Measurements from ENCODE around the gene TFPT.

TFPT gene

DNA sequence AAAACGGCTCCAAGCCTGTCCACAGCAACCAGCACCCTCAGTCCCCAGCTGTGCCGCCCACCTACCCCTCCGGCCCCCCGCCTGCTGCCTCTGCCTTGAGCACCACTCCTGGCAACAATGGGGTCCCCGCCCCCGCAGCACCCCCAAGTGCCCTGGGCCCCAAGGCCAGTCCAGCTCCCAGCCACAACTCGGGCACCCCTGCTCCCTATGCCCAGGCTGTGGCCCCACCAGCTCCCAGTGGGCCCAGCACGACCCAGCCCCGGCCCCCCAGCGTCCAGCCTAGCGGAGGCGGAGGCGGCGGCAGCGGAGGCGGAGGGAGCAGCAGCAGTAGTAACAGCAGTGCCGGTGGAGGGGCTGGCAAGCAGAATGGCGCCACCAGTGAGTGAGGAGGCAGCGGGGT, 32.7 kb upstream of the TFPT start:
- DNase-seq, result no peak

DNA sequence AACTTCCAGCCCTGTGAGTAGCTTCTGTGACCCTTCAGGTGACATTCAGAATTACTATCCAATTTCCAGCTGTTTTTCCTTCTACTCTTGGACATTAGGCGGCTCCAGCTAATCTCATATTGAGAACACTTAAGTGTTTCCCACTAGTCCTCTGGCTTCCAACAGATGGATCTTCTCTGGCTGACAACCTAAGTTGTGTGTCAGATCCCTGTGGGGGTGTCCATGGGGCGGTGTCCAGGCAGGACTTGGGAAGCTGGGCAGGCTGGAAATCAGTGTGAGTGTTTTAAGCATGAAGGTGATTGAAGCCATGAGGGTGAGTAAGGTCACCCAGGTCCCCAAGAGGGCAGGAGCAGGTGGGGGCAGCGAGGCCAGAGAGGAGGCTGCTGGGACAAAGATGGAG, 32.2 kb upstream of the TFPT start:
- no peak for DNase-seq

DNA sequence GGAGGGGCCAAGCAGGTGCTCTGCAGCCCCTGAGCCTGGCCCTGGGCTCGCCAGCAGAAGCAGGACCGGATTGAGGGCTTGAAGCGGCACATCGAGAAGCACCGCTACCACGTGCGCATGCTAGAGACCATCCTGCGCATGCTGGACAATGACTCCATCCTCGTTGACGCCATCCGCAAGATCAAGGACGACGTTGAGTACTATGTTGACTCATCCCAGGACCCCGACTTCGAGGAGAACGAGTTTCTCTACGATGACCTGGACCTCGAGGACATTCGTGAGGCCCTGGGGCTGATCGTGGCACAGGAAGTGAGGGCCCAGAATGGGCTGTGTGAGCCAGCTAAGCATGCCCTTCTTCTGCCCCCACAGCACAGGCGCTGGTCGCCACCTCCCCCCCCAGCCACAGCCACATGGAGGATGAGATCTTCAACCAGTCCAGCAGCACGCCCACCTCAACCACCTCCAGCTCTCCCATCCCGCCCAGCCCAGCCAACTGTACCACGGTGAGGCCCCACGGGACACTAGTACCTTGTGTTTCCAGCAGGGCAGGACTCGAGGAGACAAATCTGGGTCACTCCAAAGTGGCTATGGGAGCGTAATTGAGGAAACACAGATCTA, 30.2 kb upstream of the TFPT start:
- no peak for DNase-seq

DNA sequence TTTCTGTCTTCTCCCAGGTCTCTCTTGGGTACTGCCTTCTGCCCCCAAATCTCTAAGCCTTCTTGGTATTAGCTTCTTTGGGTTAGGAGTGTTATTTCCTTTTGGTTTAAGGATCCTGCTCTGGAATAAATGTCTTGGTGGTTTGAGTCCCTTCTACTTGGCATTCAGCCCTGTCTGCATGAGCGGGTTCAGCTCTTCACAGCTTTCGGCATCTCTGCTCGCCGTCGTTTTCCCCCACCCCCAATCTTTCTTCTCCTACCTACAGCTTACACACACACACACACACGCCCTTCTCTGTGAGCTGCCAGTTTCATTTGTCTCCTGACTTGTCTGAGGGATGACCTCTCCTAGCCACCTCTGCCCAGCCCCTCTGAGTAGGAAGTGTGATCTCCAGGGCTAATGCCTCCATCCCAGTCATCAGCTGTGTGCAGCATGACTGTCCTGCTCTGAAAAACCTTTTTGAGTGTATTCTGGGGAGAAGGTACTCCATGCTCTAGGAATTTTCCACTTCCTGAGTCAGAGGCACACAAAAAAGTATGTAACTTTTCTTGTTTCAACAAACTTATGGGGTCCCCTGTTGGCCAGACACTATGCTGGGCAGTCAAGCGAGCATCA, 26.8 kb upstream of the TFPT start:
- DNase-seq, result no peak

DNA sequence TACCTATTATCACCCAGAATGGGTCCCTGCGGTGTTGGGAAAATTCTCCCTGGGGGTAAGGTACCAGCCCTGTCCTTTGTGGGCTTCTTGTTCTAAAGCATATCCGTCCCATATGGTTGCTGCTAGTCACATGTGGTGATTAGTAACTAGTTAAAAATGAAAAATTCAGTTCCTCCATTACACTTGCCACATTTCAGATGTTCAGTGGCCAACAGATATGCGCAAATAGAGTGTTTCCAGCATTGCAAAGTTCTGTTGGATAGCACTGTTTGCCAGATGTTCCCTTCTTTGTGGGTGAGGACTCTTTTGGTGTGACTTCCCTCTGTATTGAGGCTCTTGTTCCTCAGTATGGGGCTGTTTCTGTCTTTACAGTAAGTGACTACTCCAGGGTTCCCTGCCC, 25.9 kb upstream of the TFPT start:
- no peak for DNase-seq

DNA sequence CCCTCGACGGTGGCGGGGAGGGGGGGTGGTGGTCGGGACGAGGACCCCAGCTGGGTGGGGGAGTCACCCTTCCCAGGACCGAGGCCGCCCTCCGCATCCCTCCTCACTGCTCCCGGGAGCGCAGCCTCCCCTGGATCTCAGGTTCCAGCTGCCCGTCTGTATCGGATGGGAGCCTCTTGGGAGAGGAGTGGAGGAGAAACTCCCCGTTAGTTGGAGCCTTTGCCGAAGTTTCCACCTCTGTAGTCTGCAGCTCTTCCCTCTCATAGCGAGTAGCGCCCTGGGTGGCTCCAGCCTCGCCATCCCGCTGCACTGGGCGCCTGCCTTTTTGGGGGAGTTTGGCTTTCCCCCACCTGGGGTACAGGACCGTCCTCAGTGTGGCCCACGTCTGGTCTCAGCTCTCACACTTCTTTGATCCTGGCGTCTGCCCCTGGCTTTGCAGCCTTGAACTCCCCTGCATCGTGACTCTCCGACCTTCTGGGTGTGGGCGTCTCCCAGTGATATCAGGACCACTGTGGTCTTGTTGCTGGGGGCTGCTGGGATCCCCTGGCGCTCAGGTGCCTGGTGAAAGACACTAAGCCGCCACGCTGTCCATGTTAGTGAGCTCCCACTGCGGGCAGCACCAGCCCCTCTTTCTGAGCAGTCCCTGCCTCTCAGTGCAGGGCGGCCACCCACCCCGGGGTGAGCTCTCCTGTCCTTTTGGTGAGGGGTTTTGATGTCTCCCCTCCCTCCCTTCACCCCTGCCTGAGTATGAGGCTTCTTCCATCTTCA, 23.2 kb upstream of the TFPT start:
- DNase-seq, result no peak

DNA sequence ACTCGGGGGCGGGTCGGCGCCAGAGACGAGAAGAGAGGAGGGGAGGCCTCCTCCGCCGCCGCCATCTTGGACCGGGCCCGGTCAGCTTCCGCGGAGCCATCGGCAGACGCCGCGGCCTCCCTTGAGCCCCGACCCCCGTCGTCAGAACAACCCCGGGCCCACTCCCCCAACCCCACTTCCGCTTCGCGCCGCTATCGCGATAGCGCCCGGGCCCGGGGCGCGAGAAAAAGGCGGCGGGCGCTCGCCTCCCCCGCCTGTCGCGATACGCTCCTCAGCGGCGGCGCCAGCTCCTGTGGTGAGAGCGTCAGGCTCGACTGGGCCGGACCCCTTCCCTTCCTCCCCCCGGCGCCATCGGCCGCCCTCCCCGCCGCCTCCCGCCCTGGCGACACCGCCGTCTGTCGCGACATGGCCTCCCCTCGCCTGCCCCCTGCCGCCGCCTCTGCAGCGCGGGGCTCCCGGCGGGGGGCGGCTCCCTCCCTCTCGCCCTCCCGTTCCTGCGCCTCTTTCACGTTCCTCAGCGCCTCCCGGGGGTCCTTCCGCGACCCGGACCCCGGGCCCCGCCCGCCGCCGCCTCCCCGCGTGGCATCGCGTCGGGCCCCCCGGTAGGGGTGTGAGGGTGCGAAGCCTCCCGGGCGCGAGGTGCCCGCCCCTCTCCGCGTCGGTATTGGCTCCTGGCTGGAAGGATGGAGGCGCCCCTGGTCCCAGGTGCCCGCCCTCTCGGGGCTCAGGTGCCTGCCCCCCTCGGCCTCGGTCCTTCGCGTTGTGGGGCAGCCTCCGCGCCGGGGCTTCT, 22.4 kb upstream of the TFPT start, which contains the start of gene CNOT3:
Gene CNOT3, plus strand, starts transcription at position 64 of the 790 bp plus-strand sequence. CDS start 5,217 bp downstream, outside the sequence.
- no peak for DNase-seq

DNA sequence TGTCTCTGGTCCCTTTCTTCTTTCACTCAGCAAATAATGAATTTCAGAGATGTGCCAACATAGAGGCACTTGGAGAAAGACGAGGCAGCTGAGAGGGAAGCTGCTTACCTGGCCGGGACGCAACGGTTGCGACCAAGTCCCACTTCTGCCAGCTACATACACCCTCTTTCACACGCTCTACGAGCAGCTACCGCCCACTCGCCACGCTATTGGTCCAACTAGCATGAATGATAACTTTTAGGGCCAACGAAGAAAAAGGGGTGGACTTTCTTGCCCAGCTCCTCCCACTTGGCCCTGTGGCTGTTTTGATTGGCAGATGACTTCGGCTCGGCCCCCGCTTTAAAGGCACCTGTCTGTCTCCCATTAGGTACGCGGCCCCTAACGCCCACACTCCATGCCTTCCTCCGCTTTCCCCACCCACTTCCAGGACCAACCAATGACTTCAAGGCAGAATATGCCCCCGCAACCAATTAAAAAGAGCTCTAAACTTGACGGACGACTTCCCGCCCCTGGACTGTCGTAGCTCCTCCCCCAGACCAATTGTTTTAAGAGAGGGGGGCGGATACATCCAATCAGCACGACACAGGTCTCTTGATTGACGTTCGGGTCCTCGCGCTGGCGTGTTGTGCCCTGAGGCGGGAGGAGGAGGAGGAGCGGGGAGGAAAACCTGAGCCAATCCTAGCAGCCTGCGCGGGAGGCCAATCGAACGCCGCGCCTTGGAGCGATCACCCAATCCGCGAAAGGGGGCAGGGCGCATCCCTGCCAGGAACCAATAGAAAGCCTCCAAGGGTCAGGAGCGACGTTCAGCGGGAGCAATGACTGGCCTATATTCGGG, 21.6 kb upstream of the TFPT start:
- DNase-seq, result peak; percentile 100

DNA sequence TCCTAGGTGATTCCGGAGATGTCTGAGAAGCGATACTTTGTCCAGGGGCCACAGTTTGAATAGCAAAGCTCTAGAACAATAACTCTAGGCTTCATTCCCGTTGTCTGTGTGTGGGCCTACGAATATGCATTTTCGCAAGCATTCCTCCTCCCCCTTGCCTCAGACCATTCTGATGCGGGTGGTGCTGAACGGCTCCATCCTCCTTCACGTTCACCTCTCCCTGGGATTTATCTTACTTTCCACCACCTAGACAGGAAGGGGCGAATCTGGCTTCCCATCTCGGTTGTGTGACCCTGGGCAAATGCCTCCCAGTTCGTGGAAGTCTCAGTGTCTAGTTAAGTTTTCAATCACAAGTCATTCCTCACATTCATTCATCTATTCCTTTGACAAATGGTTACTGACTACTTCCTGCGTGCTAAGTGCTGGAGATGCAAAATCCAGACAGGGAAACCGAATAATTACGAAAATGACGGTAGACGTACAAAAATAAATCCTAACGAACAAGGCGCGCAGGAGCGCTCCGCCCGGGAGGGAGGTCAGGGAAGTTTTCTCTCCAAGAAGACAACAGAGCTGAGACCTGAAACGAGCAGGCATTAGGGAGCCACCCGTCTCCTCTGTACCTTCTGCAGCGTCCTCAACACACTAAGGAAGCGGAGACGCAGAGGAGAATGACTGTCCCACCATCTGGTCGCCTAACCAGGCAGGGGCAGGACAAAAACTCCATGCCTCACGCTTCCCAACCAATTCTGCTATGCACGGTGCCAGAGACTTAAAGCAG, 20.8 kb upstream of the TFPT start:
- DNase-seq, result no peak

DNA sequence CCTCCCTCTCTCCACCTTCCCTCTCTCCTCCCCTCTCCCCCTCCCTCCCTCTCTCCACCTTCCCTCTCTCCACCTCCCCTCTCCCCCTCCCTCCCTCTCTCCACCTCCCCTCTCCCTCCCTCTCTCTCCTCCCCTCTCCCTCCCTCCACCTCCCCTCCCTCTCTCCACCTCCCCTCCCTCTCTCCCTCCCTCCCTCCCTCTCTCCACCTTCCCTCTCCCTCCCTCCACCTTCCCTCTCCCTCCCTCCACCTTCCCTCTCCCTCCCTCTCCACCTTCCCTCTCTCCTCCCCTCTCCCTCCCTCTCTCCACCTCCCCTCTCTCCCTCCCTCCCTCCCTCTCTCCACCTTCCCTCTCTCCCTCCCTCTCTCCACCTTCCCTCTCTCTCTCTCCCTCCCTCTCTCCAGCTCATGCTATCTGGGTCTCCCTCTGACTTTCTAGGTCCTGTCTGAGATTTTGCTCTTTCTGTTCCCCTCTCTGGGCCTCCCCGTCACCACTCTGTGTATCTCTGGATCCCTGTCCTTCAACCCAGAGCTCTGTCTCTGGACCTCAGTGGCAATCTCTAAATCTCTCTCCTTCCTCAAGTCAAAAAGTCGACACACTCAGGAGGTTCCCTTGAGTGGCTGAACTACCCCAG, 18.6 kb upstream of the TFPT start:
- no peak for DNase-seq

DNA sequence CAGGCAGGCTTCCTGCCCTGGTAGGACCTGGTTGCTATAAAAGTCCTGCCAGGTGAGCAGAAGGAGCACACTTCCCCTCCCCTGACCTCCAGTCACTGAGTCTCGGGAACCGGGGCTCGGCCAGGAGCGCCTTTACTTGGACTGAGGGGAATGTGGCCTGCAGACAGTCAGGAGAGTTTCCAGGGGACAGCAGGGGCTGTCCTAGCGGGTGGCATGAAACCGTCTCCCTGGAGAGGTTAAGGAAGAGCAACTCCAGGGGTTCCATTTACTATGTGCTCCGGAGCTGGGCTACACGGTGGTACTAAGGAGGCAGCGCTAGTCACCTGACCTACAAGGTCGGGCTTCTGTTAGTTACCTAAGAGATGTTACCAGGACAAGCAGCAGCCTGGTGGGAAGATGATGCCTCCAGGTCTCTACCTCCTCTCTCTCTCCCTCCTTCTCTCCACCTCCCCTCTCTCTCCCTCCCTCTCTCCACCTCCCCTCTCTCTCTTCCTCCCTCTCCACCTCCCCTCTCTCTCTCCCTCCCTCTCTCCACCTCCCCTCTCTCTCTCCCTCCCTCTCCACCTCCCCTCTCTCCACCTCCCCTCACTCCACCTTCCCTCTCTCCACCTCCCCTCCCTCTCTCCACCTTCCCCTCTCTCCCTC, 18.0 kb upstream of the TFPT start:
- DNase-seq, result no peak

DNA sequence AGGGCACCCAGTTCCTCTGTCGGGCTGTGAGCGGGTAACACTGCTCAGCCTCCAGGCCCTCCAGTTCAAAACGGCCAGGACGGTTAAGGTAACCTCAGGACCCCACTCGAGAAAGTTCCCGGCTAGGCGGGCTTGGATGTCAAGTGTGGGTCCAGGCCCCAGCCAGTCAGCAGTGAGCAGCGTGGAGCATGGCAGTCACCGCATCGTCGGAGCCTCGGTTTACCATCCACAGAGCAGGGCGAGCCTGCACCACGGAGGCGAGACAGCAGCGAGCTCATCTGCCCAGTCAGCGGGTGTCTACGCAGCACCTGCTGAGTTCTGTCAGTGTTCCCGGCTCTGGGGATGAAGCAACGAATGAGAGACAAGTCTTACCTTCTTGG, 14.2 kb upstream of the TFPT start:
- no peak for DNase-seq

DNA sequence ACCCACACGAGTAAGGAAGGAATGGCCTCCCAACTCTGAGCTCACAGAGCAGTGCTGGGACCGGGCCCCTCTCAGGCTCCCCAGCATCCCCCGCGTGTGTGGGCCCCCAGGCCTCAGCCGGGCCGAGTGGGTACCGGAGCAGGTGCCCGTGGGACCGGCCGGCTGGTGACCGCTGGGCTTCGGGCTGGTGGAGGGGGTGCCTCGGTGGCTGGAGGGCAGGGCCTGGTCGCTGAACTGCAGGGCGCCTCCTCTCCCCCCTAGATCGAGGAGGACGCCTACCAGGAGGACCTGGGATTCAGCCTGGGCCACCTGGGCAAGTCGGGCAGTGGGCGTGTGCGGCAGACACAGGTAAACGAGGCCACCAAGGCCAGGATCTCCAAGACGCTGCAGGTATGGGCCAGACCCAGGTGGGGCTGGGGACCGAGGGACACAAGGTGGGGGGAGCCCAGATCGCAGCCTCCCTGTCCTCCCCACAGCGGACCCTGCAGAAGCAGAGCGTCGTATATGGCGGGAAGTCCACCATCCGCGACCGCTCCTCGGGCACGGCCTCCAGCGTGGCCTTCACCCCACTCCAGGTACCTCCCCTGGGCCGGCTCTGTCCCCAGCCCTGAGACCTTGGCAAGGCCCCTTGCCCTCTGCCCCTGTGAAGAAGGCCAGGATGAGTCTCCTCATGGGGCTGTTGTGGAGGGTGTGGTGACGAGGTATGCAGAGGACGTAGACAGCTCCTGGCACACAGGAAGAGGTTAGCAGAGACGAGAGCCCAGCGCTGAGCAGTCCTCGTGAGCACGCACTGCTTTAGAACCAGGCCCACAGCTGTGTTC, 13.5 kb upstream of the TFPT start:
- DNase-seq, result no peak

DNA sequence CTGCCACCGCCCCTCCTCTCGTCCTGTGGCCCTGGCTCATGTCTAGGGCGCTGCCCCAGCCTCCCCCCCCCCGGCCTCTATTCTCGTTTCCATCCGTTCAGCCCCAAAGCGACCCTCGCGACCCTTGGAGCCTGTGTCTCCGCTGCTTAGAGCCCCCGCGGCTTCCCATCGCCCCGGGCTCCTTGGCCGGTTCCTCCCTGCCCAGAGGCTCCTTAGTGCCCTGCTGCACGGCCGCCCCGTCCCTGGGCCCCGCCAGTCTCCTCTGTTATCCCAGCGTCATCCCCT, 12.9 kb upstream of the TFPT start:
- no peak for DNase-seq

DNA sequence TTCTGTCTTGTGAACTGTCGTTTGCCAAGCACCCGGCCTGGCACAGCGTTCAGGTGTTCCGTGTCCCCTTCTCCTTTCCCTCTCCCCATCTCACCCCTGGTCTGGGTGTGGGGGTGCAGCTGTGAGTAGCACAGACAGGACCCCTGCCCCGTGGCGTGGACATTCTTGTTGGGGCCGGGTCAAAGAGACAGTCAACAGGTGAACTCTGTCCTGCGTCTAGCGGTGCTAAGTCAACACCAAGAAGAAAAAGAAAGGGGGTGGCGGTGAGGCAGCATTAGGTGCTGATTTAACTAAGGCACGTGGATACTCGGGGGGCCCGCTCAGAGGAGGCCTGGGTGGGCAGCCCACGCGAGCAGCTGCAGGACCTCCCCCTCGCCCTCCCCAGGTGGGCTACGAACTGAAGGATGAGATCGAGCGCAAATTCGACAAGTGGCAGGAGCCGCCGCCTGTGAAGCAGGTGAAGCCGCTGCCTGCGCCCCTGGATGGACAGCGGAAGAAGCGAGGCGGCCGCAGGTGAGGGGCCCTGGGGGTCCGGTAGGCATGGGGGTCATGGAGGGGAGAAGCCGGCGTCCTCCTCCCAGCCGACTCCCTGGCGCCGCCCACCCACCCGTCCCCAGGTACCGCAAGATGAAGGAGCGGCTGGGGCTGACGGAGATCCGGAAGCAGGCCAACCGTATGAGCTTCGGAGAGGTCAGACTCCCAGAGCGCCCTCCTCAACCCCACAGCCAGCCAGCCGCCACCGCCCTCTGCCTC, 12.4 kb upstream of the TFPT start:
- DNase-seq, result no peak

DNA sequence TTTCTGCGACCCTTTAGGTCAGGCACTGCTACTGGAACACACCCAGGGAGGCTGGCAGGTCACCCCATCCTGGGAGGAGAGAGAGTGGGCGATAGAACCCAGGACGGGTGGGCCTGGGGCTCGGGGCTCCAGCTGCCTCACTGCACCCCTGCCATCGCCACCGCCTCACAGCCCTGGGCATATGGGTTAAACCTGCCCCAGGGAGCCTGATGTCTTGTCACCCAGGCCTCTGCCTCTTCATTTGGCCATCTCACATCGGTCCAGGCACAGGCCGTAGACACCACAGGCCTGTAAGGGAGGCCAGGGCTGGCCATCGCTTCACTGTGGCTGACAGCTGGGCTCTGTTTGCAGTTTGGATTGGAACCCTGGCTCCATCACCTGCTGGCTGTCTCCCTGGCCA, 10.3 kb upstream of the TFPT start:
- DNase-seq, result no peak

DNA sequence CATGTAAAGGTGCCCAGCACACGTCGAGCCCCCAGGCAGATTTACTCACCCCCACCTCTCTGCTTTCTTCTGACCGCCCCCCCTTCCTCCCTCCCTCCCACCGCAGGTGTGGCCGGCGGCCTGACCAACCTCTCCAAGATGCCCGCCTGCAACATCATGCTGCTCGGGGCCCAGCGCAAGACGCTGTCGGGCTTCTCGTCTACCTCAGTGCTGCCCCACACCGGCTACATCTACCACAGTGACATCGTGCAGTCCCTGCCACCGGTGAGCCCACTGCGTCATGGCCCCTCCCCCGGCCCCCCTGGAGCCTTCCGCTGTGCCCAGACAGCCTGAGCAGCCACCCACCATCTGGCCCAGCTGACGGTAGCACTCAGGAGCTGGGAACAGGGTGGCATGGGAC, 8.9 kb upstream of the TFPT start:
- no peak for DNase-seq

DNA sequence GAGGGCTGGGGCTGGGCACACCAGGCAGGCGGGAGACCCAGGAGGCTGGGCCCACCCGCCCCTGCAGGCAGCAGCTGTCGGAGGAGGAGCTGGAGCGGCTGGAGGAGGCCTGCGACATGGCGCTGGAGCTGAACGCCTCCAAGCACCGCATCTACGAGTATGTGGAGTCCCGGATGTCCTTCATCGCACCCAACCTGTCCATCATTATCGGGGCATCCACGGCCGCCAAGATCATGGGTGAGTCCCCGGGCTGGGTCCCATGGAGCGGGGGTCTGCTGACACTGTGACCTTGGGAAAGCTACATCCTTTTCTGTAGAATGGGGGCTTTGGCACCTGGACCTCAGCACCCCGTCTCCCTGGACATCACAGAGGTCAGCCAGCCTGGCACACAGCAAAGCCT, 8.2 kb upstream of the TFPT start:
- DNase-seq, result no peak

DNA sequence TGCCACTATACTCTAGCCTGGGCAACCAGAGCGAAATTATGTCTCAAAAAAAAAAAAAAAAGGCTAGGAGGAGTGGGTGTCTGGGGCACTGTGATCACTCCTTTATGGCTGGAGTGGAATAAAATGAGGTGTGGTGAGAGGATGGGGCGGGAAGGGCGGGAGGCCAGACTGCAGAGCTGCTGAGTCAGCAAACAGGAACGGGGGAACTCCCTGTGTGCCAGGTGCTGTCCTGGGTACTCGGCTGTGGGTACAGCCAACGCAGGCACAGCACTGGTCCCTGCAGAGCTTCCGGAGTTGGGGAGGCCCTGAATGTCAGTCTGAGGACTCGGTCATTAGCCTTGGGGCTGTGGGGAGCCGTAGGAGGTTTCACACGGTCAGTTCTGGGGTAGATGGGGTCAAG, 5.8 kb upstream of the TFPT start:
- no peak for DNase-seq
